A673 (cell line): ENCODE measurements around the gene GYG1.

Experiments
- CTCF ChIP-seq: fragments of 300-800, 200-600 bp; sonication (generic); conservative IDR thresholded peaks from 2 replicates; pipeline ENCODE4 v1.5.1; 2017; ENCODE audit warnings: low read depth, mild to moderate bottlenecking, antibody characterized with exemption, low read length, moderate library complexity, mixed read lengths
- EZH2 ChIP-seq: fragments of 200-600 bp; sonication (generic); IDR thresholded peaks from 2 replicates; pipeline ENCODE4 v1.6.1; 2017; ENCODE audit warnings: borderline replicate concordance, low read depth, mild to moderate bottlenecking, mixed read lengths, antibody characterized with exemption, low read length; ENCODE audit not compliant: poor library complexity, severe bottlenecking

- TF ChIP-seq CTCF = no peak
- TF ChIP-seq EZH2 = no peak
Measured at GRCh38 chr3:148948913-148949657, 42.3 kb upstream of the GYG1 start.
